Sigmoid colon (tissue), 7 donors: Measurements from ENCODE around the gene CHRNA4. TPM values are rescaled to one million over a fixed set of nuclear protein-coding genes. Genes with fewer than 3 reads are reported as not detected.

Experiments used
- DNase-seq: peaks from one replicate; pipeline ENCODE4 v3.0.0-alpha.2; 2019
- H3K27ac ChIP-seq, 4 donors: fragments of 200-600 bp; sonication (generic); one replicate each; pipeline ENCODE4 v1.5.1; 2016 to 2019; ENCODE audit warnings: mild to moderate bottlenecking in 1 of 4
- H3K27me3 ChIP-seq, 3 donors: fragments of 200-600 bp; sonication (generic); one replicate each; pipeline ENCODE4 v1.5.1; 2019; ENCODE audit warnings: mild to moderate bottlenecking in 1 of 3
- H3K36me3 ChIP-seq, 4 donors: fragments of 200-600 bp; sonication (generic); one replicate each; pipeline ENCODE4 v1.5.1; 2016 to 2019
- H3K4me1 ChIP-seq, 4 donors: fragments of 200-600 bp; sonication (generic); one replicate each; pipeline ENCODE4 v1.5.1; 2017 to 2019
- H3K4me3 ChIP-seq, 4 donors: fragments of 200-600 bp; sonication (generic); one replicate each; pipeline ENCODE4 v1.5.1; 2017 to 2019; ENCODE audit warnings: mild to moderate bottlenecking in 2 of 4, moderate library complexity in 1 of 4
- H3K9me3 ChIP-seq, 4 donors: fragments of 200-600 bp in 3 of 4; sonication (generic) in 3 of 4; one replicate each; pipeline versions ENCODE4 v1.5.1 to v1.6.1; 2013 to 2019
- CTCF ChIP-seq, 4 experiments: fragments of 450-650 bp in 3 of 4; fragments of 200-600 bp in 1 of 4; IDR thresholded peaks; one replicate each; pipeline ENCODE4 v1.5.1; 2016 to 2019; ENCODE audit warnings: antibody characterized with exemption in 4 of 4, mild to moderate bottlenecking in 3 of 4, moderate library complexity in 2 of 4
- EP300 ChIP-seq, 4 donors: sonication (generic); formaldehyde crosslinking; IDR thresholded peaks; one replicate each; pipeline ENCODE4 v1.6.1; 2017; ENCODE audit warnings: antibody characterized with exemption in 4 of 4
- POLR2A ChIP-seq, 2 donors: fragments of 450-650 bp; IDR thresholded peaks; one replicate each; pipeline ENCODE4 v1.6.1; 2016; ENCODE audit warnings: antibody characterized with exemption in 2 of 2, mild to moderate bottlenecking in 2 of 2, moderate library complexity in 2 of 2
- POLR2AphosphoS5 ChIP-seq, 4 donors: sonication (generic); formaldehyde crosslinking; IDR thresholded peaks; one replicate each; pipeline ENCODE4 v1.6.1; 2017; ENCODE audit warnings: antibody characterized with exemption in 4 of 4
- WGBS, 2 donors: extraction: QIAGEN DNeasy Blood & Tissue Kit; methylation state at CpG; one replicate each; pipeline ENCODE4 v1.1.7; 2013; 5-methylcytosine and 5-hydroxymethylcytosine counted together
- intact Hi-C: fragments of 100-400 bp; cut with DNase I; formaldehyde crosslinking; loops from one replicate; pipeline ENCODE4 v1.15.1; 2023
- polyA plus RNA-seq, 3 donors: library from polyadenylated mRNA; stranded (reverse); fragments of 200-250 nt; gene quantifications; one replicate each; pipeline ENCODE4 v1.2.3, GENCODE V29; 2013
- total RNA-seq, 4 donors: library from RNA; depleted of rRNA; stranded (reverse); fragments of >200 nt; gene quantifications; one replicate each; pipeline ENCODE4 v1.1.0, GENCODE V29; 2016
- donor health status: healthy with polysubstance abuse.
- donor health status: Bipolar disorder and iron deficiency.
- donor health status: healthy.

CHRNA4 gene
- total and polyA plus RNA-seq, 7 donors: 0.07 to 1.1 TPM; not detected in 5

GRCh38 chr20:63314015-63314471, 47.1 kb downstream of the CHRNA4 start:
- no peak for DNase-seq
- Histone ChIP-seq H3K27ac (no peak overlapping the region), H3K36me3 (no peaks in the 10 kb centered on the region), H3K9me3 (no peaks in the 10 kb centered on the region), H3K27me3 (peaks cover 0 to 11% (median 8%) of the 10 kb centered on the region in 3 donors), H3K4me1 (no peaks in the 10 kb centered on the region), H3K4me3 (no peak overlapping the region)
- TF ChIP-seq CTCF (IDR thresholded peaks at IDR 0.05): no peak
- no peak for TF ChIP-seq POLR2AphosphoS5 (IDR thresholded peaks at IDR 0.05)
- TF ChIP-seq POLR2A (IDR thresholded peaks at IDR 0.05): no peak
- no peak for TF ChIP-seq EP300 (IDR thresholded peaks at IDR 0.05)
- intact Hi-C loops: loop anchor here (5.0 kb wide), 1 partner anchor 68 kb away; no protein-coding TSS in a partner anchor
- WGBS, 2 donors: 31 to 74% methylated on average over 9 of the region's 9 CpGs

DNA sequence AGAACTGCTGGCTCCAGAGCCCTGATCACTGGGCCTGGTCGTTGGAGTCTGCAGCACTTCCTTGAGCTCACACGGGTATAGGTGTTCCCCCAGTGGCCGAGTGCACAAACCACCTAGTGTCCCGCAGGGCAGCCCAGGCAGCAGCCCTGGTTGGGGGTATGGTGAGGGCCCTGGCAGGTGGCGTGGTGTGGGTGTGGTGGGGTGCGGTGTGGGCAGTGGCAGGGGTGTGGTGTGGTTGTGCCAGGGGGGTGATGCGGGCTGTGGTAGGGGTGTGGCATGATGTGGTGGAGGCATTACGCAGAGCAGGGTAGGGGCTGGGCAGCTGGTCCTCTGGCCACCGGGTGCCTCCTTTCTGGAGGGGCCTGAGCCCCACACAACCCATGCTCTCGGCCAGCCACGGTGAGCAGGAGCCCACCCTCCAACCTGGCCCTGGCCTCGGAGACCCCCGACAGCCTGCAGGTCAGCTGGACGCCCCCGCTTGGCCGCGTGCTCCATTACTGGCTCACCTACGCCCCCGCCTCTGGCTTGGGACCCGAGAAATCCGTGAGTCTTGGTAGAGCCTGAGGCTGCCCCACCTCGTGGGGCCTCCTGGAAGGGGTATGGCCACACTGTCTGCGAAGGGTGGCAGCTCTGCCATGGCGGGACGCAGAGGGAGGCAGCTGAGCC, 47.7 kb downstream of the CHRNA4 start:
- peaks cover 0 to 16% (median 10%) of the 10 kb centered on the region in 3 donors for H3K27me3 ChIP-seq
- no peaks in the 10 kb centered on the region for H3K9me3 ChIP-seq
- 46 to 75% methylated on average over 25 of the region's 25 CpGs for WGBS, 2 donors
- no peak overlapping the region for H3K4me3 ChIP-seq
- H3K4me1 ChIP-seq: no peaks in the 10 kb centered on the region
- no peaks in the 10 kb centered on the region for H3K36me3 ChIP-seq
- TF ChIP-seq EP300 (IDR thresholded peaks at IDR 0.05) (no peak), CTCF (IDR thresholded peaks at IDR 0.05) (no peak), POLR2AphosphoS5 (IDR thresholded peaks at IDR 0.05) (no peak), POLR2A (IDR thresholded peaks at IDR 0.05) (no peak)
- no peak overlapping the region for H3K27ac ChIP-seq
- no peak for DNase-seq
- intact Hi-C loops: loop anchor here (5.0 kb wide), 1 partner anchor 69 kb away; no protein-coding TSS in a partner anchor

DNA sequence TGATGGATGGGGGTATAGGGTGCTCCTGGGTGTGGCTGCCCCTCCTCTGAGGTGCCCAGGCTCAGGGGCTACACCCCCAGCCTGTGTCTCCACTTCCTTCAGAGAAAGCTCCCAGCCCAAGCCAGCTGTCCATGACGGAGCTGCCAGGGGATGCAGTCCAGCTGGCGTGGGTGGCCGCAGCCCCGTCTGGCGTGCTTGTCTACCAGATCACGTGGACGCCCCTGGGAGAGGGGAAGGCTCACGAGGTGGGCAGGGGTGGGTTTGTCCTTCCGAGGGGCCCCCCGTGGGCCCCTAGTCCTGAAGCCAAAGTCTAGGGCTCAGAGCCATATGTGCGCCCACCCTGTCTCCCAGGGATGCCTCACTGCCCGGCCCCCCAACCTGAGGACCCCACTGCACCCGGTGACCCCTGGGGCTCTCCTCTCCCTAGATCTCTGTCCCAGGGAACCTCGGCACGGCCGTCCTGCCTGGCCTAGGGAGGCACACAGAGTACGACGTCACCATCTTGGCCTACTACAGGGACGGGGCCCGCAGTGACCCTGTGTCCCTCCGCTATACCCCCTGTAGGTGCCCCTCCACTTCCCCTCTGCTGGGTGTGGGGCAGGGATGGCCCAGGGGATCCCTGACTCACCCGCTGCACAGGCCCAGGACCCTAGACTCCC, 48.3 kb downstream of the CHRNA4 start:
- TF ChIP-seq CTCF (IDR thresholded peaks at IDR 0.05): no peak
- no peak for TF ChIP-seq POLR2AphosphoS5 (IDR thresholded peaks at IDR 0.05)
- intact Hi-C loops: loop anchor here (5.0 kb wide), 1 partner anchor 69 kb away; no protein-coding TSS in a partner anchor
- Histone ChIP-seq H3K27me3 (peaks cover 0 to 23% (median 17%) of the 10 kb centered on the region in 3 donors), H3K4me3 (no peak overlapping the region), H3K9me3 (no peaks in the 10 kb centered on the region), H3K4me1 (no peaks in the 10 kb centered on the region), H3K27ac (no peak overlapping the region), H3K36me3 (no peaks in the 10 kb centered on the region)
- WGBS, 2 donors: 70 to 76% methylated on average over 22 of the region's 22 CpGs
- no peak for DNase-seq

- no peaks in the 10 kb centered on the region for H3K4me1 ChIP-seq
- intact Hi-C loops: loop anchor here (5.0 kb wide), 1 partner anchor 70 kb away; no protein-coding TSS in a partner anchor
- H3K4me3 ChIP-seq: no peak overlapping the region
- DNase-seq: no peak
- TF ChIP-seq POLR2A (IDR thresholded peaks at IDR 0.05) (no peak), CTCF (IDR thresholded peaks at IDR 0.05) (no peak), POLR2AphosphoS5 (IDR thresholded peaks at IDR 0.05) (no peak), EP300 (IDR thresholded peaks at IDR 0.05) (no peak)
- H3K27ac ChIP-seq: no peak overlapping the region
- WGBS, 2 donors: 57 to 58% methylated on average over 9 of the region's 9 CpGs
- H3K36me3 ChIP-seq: no peaks in the 10 kb centered on the region
- no peaks in the 10 kb centered on the region for H3K9me3 ChIP-seq
- H3K27me3 ChIP-seq: peaks cover 0 to 28% (median 22%) of the 10 kb centered on the region in 3 donors
Observed at GRCh38 chr20:63312273-63312672, 48.9 kb downstream of the CHRNA4 start.
